Lower leg skin (tissue), 4 donors: ENCODE results near the gene RNGTT. TPM values are rescaled to one million over a fixed set of nuclear protein-coding genes. Genes with fewer than 3 reads are reported as not detected.

Experiments used
- DNase-seq, 2 donors: peaks; one replicate each; pipeline ENCODE4 v3.0.0-alpha.2; 2019; ENCODE audit warnings: low spot score in 2 of 2
- H3K4me3 ChIP-seq: fragments of 200-600 bp; sonication (generic); 2 replicates; pipeline ENCODE4 v1.5.1; 2017; ENCODE audit warnings: mild to moderate bottlenecking, low read depth; ENCODE audit not compliant: poor library complexity, severe bottlenecking
- POLR2A ChIP-seq, 2 donors: fragments of 450-650 bp; IDR thresholded peaks; one replicate each; pipeline ENCODE4 v1.6.1; 2016 to 2017; ENCODE audit warnings: antibody characterized with exemption in 2 of 2, mild to moderate bottlenecking in 1 of 2, moderate library complexity in 1 of 2
- WGBS, 2 donors: methylation state at CpG; one replicate each; pipeline ENCODE4 v1.1.5; 2018; 5-methylcytosine and 5-hydroxymethylcytosine counted together
- intact Hi-C: fragments of 100-400 bp; cut with DNase I; formaldehyde crosslinking; loops from one replicate; pipeline ENCODE4 v1.15.0; 2023; ENCODE audit warnings: low total_unique reads
- total RNA-seq, 4 donors: library from RNA; depleted of rRNA; stranded (reverse); fragments of >200 nt; gene quantifications; one replicate each; pipeline ENCODE4 v1.1.0, GENCODE V29; 2016
- TF ChIP-seq, protein P1 (sequence below), 3 donors: fragments of 450-650 bp; IDR thresholded peaks; one replicate each; pipeline ENCODE4 v1.5.1; 2016; ENCODE audit warnings: antibody characterized with exemption in 3 of 3, mild to moderate bottlenecking in 3 of 3, moderate library complexity in 2 of 3

The RNGTT gene
- total RNA-seq, 4 donors from 2014 or later = 9.3 to 12.0 (median 11.1) TPM

DNA sequence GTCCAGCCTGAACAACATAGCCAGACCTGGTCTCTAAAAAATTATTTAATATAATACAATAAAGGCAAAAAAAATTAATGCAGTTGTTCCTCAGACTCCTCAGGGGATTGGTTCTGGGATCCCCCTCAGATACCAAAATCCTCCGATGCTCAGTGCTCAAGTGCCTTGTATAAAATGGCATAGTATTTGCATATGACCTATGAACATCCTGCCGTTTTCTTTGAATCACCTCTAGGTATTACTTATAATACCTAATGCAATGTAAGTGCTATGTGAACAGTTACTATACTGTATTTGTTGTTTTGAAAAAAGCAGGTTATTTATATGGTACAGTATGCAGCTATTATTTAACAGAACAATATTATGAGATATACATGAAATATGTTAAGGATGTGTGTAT is 43.3 kb downstream of the RNGTT start:
- no peak overlapping the region for H3K4me3 ChIP-seq
- DNase-seq = no peak
- intact Hi-C loops = no loop called here
- WGBS, 2 donors = 90 to 91% methylated on average over 2 of the region's 2 CpGs
- no peak for TF ChIP-seq POLR2A (IDR thresholded peaks at IDR 0.05)
- TF ChIP-seq, protein P1, sequence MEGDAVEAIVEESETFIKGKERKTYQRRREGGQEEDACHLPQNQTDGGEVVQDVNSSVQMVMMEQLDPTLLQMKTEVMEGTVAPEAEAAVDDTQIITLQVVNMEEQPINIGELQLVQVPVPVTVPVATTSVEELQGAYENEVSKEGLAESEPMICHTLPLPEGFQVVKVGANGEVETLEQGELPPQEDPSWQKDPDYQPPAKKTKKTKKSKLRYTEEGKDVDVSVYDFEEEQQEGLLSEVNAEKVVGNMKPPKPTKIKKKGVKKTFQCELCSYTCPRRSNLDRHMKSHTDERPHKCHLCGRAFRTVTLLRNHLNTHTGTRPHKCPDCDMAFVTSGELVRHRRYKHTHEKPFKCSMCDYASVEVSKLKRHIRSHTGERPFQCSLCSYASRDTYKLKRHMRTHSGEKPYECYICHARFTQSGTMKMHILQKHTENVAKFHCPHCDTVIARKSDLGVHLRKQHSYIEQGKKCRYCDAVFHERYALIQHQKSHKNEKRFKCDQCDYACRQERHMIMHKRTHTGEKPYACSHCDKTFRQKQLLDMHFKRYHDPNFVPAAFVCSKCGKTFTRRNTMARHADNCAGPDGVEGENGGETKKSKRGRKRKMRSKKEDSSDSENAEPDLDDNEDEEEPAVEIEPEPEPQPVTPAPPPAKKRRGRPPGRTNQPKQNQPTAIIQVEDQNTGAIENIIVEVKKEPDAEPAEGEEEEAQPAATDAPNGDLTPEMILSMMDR (IDR thresholded peaks at IDR 0.05) = no peak

DNA sequence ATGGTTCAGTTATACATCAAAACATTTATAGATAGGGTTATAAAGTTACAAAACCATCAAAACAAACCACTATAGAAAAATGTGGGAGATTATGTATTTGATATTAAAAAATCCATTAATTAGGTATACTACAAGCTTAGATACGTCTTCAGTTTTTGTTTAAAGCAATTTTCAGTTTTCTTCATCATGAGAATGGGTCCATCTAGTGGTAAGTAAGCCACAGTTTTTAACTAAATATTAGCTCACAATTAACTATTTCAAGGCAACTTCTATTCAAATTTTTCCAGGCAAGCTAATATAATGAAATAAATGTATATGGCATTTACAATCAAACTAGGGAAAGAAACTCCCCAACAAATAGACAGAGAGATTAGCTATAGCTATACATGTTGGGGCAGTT is 44.4 kb downstream of the RNGTT start:
- DNase-seq = no peak
- H3K4me3 ChIP-seq = no peak overlapping the region
- intact Hi-C loops = no loop called here
- TF ChIP-seq POLR2A (IDR thresholded peaks at IDR 0.05) = no peak
- TF ChIP-seq, protein P1 (IDR thresholded peaks at IDR 0.05) = no peak
- 70% methylated on average over 1 of the region's 1 CpG for WGBS, 2 donors

GRCh38 chr6:88916615-88917208 is 46.7 kb downstream of the RNGTT start:
- DNase-seq = no peak
- WGBS, 2 donors = 42 to 43% methylated on average over 1 of the region's 1 CpG
- no peak overlapping the region for H3K4me3 ChIP-seq
- TF ChIP-seq POLR2A (IDR thresholded peaks at IDR 0.05) = no peak
- TF ChIP-seq, protein P1 (IDR thresholded peaks at IDR 0.05) = no peak
- intact Hi-C loops = no loop called here

GRCh38 chr6:88914895-88915598 is 48.4 kb downstream of the RNGTT start:
- no peak for TF ChIP-seq POLR2A (IDR thresholded peaks at IDR 0.05)
- TF ChIP-seq, protein P1 (IDR thresholded peaks at IDR 0.05) = no peak
- WGBS, 2 donors = 95% methylated on average over 3 of the region's 3 CpGs
- intact Hi-C loops = no loop called here
- H3K4me3 ChIP-seq = no peak overlapping the region
- DNase-seq = no peak

DNA sequence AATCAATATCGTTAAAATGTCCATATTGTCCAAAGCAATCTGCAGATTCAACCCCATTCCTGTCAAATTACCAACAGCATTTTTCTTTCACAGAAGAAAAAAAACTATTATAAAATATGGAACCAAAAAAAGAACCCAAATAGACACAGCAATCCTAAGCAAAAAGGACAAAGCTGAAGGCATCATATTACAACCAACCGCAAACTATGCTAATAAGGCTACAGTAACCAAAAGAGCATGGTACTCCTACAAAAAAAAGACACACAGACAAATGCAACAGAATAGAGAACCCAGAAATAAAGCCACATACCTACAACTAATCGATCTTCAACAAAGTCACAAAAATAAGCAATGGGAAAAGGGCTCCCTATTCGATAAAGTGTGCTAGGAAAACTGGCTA is 49.2 kb downstream of the RNGTT start:
- DNase-seq = no peak
- WGBS, 2 donors = 93 to 94% methylated on average over 4 of the region's 4 CpGs
- intact Hi-C loops = no loop called here

More for the DNA sequence above, 49.2 kb downstream of the RNGTT start:
- H3K4me3 ChIP-seq = no peak overlapping the region
- no peak for TF ChIP-seq POLR2A (IDR thresholded peaks at IDR 0.05)
- TF ChIP-seq, protein P1 (IDR thresholded peaks at IDR 0.05) = no peak
